Articular chondrocyte of knee joint (primary cell): ENCODE data around the gene RAB27A. TPM values are rescaled to one million over a fixed set of nuclear protein-coding genes. Genes with fewer than 3 reads are reported as not detected.

ENCODE experiments used
- total RNA-seq: library from RNA; depleted of rRNA; stranded (reverse); fragments of >200 nt; gene quantifications from 2 replicates; pipeline ENCODE4 v1.2.3, GENCODE V29; 2012

Gene RAB27A
- 17.4 and 18.2 TPM in 2 replicates for total RNA-seq

DNA sequence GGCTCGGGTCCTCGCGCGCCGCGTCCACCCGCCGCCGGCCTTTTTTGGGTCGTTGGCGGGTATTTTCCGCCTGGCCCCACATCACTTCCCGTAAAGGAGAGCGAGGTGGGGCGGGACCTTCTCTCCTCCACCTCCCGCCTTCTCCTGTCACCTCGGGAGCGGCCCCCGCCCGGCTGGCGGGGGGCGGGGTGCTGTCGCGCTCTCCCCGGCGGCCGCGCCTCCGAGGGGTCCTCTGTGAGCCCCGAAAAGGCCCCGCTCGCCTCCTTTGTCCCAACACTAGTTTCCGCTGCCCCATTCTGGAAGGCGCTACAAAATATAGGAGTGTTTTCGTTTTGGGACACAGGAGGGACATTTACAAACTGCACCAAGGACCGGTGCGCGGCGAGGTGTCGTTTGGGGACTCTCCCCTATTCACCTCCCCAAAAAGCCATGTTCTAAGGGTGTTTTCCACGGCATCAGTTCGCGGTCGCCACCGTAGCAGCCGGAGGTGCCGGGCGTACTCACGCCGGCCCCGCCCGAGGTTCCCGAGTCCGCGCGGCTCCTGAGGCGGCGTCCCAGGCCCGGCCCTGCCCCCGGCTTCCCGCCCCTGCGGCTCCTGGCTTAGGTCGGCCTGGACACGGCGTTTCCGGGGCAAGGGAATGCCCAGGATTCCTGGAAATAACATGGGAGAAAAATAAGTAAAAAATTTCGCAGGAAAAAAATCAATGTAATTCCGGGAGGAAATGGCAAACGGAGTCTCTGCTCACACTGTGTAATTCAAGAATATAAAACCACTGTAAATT lies at the start of gene RAB27A:
Gene RAB27A, minus strand, starts transcription at position 68 of the 782 bp plus-strand sequence. CDS start 54,879 bp downstream, outside the sequence.

GRCh38 chr15:55318588-55319494 lies 29.2 kb upstream of the RAB27A start, which contains the start of the genes PIGB and PIGBOS1:
Gene PIGB, plus strand, starts transcription at chr15:55319222. Its CDS starts 29 bp downstream, at chr15:55319251.
Gene PIGBOS1, minus strand, starts transcription at chr15:55319123. Its CDS starts 1,331 bp downstream, at chr15:55317792.

GRCh38 chr15:55196458-55197361 lies 92.9 kb downstream of the RAB27A start, which contains the start of gene RSL24D1:
Gene RSL24D1, minus strand, starts transcription at chr15:55196941. Its CDS starts 51 bp downstream, at chr15:55196890.

Other genes with a start within 250 kb of the RAB27A start
- gene RSL24D1, start 92.9 kb downstream of the RAB27A start, total RNA-seq = 106 and 122 TPM in 2 replicates
- gene PIGBOS1, start 29.3 kb upstream of the RAB27A start, total RNA-seq = 10.8 and 17.9 TPM in 2 replicates
- gene PIGB, start 29.4 kb upstream of the RAB27A start, total RNA-seq = 31.2 and 37.9 TPM in 2 replicates
- 237 and 265 TPM in 2 replicates for gene CCPG1, start 118.5 kb upstream of the RAB27A start, total RNA-seq
- 3.8 and 4.6 TPM in 2 replicates for gene PIERCE2, start 118.7 kb upstream of the RAB27A start, total RNA-seq
- gene DNAAF4, start 218.4 kb upstream of the RAB27A start, total RNA-seq = 4.4 and 5.0 TPM in 2 replicates